H9 (cell line): ENCODE results near the gene ELFN1. TPM values are rescaled to one million over a fixed set of nuclear protein-coding genes. Genes with fewer than 3 reads are reported as not detected.

Experiments used
- DNase-seq: peaks from one replicate; pipeline ENCODE4 v3.0.0-alpha.2; 2017
- H2AFZ ChIP-seq: one replicate; pipeline ENCODE4 v1.6.1; 2013; ENCODE audit warnings: mild to moderate bottlenecking, low read length, control low read depth, moderate library complexity
- H2AK5ac ChIP-seq: 2 replicates; pipeline ENCODE4 v1.6.1; 2013; ENCODE audit warnings: low read length, control low read depth, mixed read lengths; ENCODE audit not compliant: insufficient read length
- H2BK120ac ChIP-seq: one replicate; pipeline ENCODE4 v1.6.1; 2013; ENCODE audit warnings: low read depth, mild to moderate bottlenecking, low read length, control low read depth, inconsistent platforms; ENCODE audit not compliant: poor library complexity, severe bottlenecking
- H2BK12ac ChIP-seq: 2 replicates; pipeline ENCODE4 v1.6.1; 2013; ENCODE audit warnings: low read length, control low read depth, mixed read lengths, low read depth; ENCODE audit not compliant: insufficient read length
- H2BK15ac ChIP-seq: 2 replicates; pipeline ENCODE4 v1.6.1; 2013; ENCODE audit warnings: low read depth, low read length, control low read depth
- H2BK20ac ChIP-seq: one replicate; pipeline ENCODE4 v1.6.1; 2013; ENCODE audit warnings: low read depth, mild to moderate bottlenecking, low read length, control low read depth, inconsistent platforms; ENCODE audit not compliant: poor library complexity, severe bottlenecking
- H2BK5ac ChIP-seq: 2 replicates; pipeline ENCODE4 v1.6.1; 2013; ENCODE audit warnings: low read length, control low read depth, mixed read lengths; ENCODE audit not compliant: insufficient read length
- H3K14ac ChIP-seq: 2 replicates; pipeline ENCODE4 v1.6.1; 2013; ENCODE audit warnings: low read length, control low read depth; ENCODE audit not compliant: insufficient read depth
- H3K18ac ChIP-seq: 2 replicates; pipeline ENCODE4 v1.6.1; 2013; ENCODE audit warnings: low read depth, mild to moderate bottlenecking, mixed read lengths, low read length, control low read depth; ENCODE audit not compliant: insufficient read length
- H3K23ac ChIP-seq: 2 replicates; pipeline ENCODE4 v1.6.1; 2013; ENCODE audit warnings: low read length, control low read depth, mixed read lengths, low read depth; ENCODE audit not compliant: insufficient read length
- H3K23me2 ChIP-seq: 2 replicates; pipeline ENCODE4 v1.6.1; 2013; ENCODE audit warnings: low read depth, mild to moderate bottlenecking, mixed read lengths, low read length, control low read depth; ENCODE audit not compliant: insufficient read length, poor library complexity, severe bottlenecking
- H3K27ac ChIP-seq: 2 replicates; pipeline ENCODE4 v1.5.1; 2013; ENCODE audit warnings: low read length, control low read depth, mixed read lengths, low read depth; ENCODE audit not compliant: insufficient read length
- H3K27me3 ChIP-seq: 2 replicates; pipeline ENCODE4 v1.6.1; 2013; ENCODE audit warnings: low read length, control low read depth, inconsistent platforms; ENCODE audit not compliant: insufficient read depth
- H3K4ac ChIP-seq: 2 replicates; pipeline ENCODE4 v1.6.1; 2013; ENCODE audit warnings: low read depth, mild to moderate bottlenecking, control low read depth, inconsistent platforms, low read length, moderate library complexity
- H3K4me1 ChIP-seq: 2 replicates; pipeline ENCODE4 v1.6.1; 2013; ENCODE audit warnings: low read length, control low read depth, inconsistent platforms; ENCODE audit not compliant: insufficient read depth
- H3K4me2 ChIP-seq: 2 replicates; pipeline ENCODE4 v1.6.1; 2013; ENCODE audit warnings: low read length, control low read depth, mixed read lengths; ENCODE audit not compliant: insufficient read length, insufficient read depth
- H3K56ac ChIP-seq: 2 replicates; pipeline ENCODE4 v1.6.1; 2013; ENCODE audit warnings: low read depth, mild to moderate bottlenecking, mixed read lengths, low read length, control low read depth; ENCODE audit not compliant: insufficient read length
- H3K79me1 ChIP-seq: 2 replicates; pipeline ENCODE4 v1.6.1; 2013; ENCODE audit warnings: low read depth, mild to moderate bottlenecking, moderate library complexity, low read length, control low read depth, inconsistent platforms; ENCODE audit not compliant: insufficient read depth, poor library complexity, severe bottlenecking
- H3K79me2 ChIP-seq: 2 replicates; pipeline ENCODE4 v1.6.1; 2013; ENCODE audit warnings: low read length, control low read depth, inconsistent platforms; ENCODE audit not compliant: insufficient read depth
- H3K9ac ChIP-seq: 2 replicates; pipeline ENCODE4 v1.6.1; 2013; ENCODE audit warnings: low read length, control low read depth, mixed read lengths; ENCODE audit not compliant: insufficient read length; ENCODE audit errors: extremely low read depth
- H3K9me3 ChIP-seq: one replicate; pipeline ENCODE4 v1.6.1; 2013; ENCODE audit warnings: low read depth, low read length, inconsistent platforms; ENCODE audit not compliant: control insufficient read depth
- H3T11ph ChIP-seq: one replicate; pipeline ENCODE4 v1.6.1; 2013; ENCODE audit warnings: mild to moderate bottlenecking, low read length, control low read depth, inconsistent platforms
- H4K20me1 ChIP-seq: one replicate; pipeline ENCODE4 v1.6.1; 2013; ENCODE audit not compliant: control insufficient read depth, insufficient read length, insufficient read depth
- H4K5ac ChIP-seq: 2 replicates; pipeline ENCODE4 v1.6.1; 2013; ENCODE audit warnings: low read depth, mild to moderate bottlenecking, mixed read lengths, low read length, control low read depth; ENCODE audit not compliant: insufficient read length
- H4K8ac ChIP-seq: replicated peaks from 2 replicates; pipeline ENCODE4 v1.6.1; 2013; ENCODE audit warnings: low read length, control low read depth, mixed read lengths, low read depth; ENCODE audit not compliant: insufficient read length
- H4K91ac ChIP-seq: 2 replicates; pipeline ENCODE4 v1.6.1; 2013; ENCODE audit warnings: low read depth, mild to moderate bottlenecking, moderate library complexity, mixed read lengths, low read length, control low read depth; ENCODE audit not compliant: insufficient read length
- H3K27ac Mint-ChIP-seq, 3 experiments: 2 replicates in 2 of 3; 3 replicates in 1 of 3; pipeline ENCODE4 v1.8.0; 2020 to 2021; ENCODE audit warnings: mixed read lengths in 3 of 3, mild to moderate bottlenecking in 1 of 3, moderate library complexity in 1 of 3
- H3K27me3 Mint-ChIP-seq: 2 replicates; pipeline ENCODE4 v1.8.0; 2021; ENCODE audit warnings: low read depth, mild to moderate bottlenecking, moderate library complexity, mixed read lengths
- H3K36me3 Mint-ChIP-seq, 3 experiments: 2 replicates in 2 of 3; 3 replicates in 1 of 3; pipeline ENCODE4 v1.8.0; 2020 to 2021; ENCODE audit warnings: low read depth in 3 of 3, mixed read lengths in 3 of 3; ENCODE audit not compliant: insufficient read depth in 1 of 3
- H3K4me1 Mint-ChIP-seq, 2 experiments: 2 replicates each; pipeline ENCODE4 v1.8.0; 2020; ENCODE audit warnings: mixed read lengths in 2 of 2
- H3K4me3 Mint-ChIP-seq, 2 experiments: 2 replicates in 1 of 2; 3 replicates in 1 of 2; pipeline ENCODE4 v1.8.0; 2020 to 2021; ENCODE audit warnings: mild to moderate bottlenecking in 2 of 2, mixed read lengths in 2 of 2, moderate library complexity in 1 of 2
- H3K9me3 Mint-ChIP-seq, 2 experiments: 2 replicates in 1 of 2; 3 replicates in 1 of 2; pipeline ENCODE4 v1.8.0; 2020; ENCODE audit warnings: mild to moderate bottlenecking in 2 of 2, mixed read lengths in 2 of 2, moderate library complexity in 1 of 2
- WGBS: extraction: QIAGEN DNeasy Blood & Tissue Kit; methylation state at CpG from one replicate; pipeline ENCODE4 v1.1.7; 2013; ENCODE audit warnings: missing lambda C conversion rate, low lambda C conversion rate, mixed read lengths; ENCODE audit not compliant: insufficient read length; ENCODE audit errors: extremely low coverage; 5-methylcytosine and 5-hydroxymethylcytosine counted together
- total RNA-seq: library from RNA; stranded (reverse); gene quantifications from 2 replicates; pipeline ENCODE4 v1.2.1, GENCODE V29; 2021
- TF ChIP-seq, protein P1 (sequence below): fragments of 200-600 bp; sonication (generic); conservative IDR thresholded peaks from 3 replicates; pipeline ENCODE4 v1.8.0; 2021; ENCODE audit warnings: antibody characterized with exemption, mild to moderate bottlenecking

ELFN1 gene
- total RNA-seq, 1 experiment from 2014 or later = 3.7 TPM

DNA sequence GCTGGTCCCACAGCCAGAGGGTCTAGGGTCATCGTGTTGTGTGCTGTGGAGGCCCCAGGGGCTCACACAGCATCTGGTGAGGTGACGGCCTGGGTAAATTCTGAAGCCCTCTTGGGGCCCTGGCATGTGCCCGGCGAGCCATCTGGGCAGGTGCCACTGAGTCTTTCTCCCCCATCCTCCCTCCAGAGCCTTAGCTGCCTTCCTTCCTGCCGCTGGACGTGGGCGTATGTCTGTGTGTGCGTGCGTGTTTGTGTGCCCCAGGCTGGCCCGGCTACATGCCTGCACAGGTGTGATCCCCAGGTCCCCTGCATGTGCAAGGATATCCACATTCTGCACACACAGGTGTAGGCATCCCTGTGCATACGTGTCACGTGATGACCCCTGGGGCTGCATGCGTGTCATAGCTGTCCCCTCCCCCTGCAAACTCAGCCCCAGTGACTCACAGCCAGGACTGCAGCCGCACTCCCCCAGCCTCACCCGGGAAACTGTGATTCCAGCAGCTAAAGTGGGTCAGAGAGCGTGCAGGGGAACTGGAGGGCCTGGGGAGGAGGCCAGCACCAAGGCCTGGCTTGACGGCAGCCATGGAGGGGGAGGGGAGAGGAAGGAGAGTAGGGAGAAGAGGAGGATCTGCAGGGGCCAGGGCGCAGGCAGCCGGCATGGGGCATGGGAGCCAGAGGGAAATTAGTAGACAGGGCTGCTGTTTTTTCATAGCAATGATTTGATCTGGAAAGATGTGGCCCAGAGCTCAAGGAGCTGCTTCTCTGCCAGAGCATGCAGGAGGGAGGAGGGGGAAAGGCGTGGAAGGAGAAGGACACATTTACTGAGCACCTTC, 46.4 kb downstream of the ELFN1 start:
- Histone ChIP-seq H3K79me1 (no peaks in the 10 kb centered on the region), H2BK5ac (no peak overlapping the region), H2AK5ac (no peak overlapping the region), H2BK20ac (no peak overlapping the region), H2BK120ac (no peak overlapping the region), H4K20me1 (peaks cover 3% of the 10 kb centered on the region), H4K5ac (no peak overlapping the region), H3K9ac (no peak overlapping the region), H3T11ph (no peak overlapping the region), H3K14ac (no peak overlapping the region; the same call in 1 of the 2 replicates), H3K23ac (no peak overlapping the region), H3K27me3 (no peaks in the 10 kb centered on the region), H2BK15ac (no peak overlapping the region), H4K8ac (no peak overlapping the region), H3K9me3 (no peaks in the 10 kb centered on the region), H3K4ac (no peak overlapping the region), H3K79me2 (no peaks in the 10 kb centered on the region), H4K91ac (no peak overlapping the region), H3K23me2 (no peaks in the 10 kb centered on the region), H2AFZ (no peak overlapping the region), H3K18ac (no peak overlapping the region), H3K4me2 (no peak overlapping the region), H3K56ac (no peak overlapping the region), H2BK12ac (no peak overlapping the region), H3K4me1 (peaks cover 8% of the 10 kb centered on the region; the same call in 1 of the 2 replicates), H3K27ac (no peak overlapping the region)
- Mint-ChIP-seq H3K36me3 (no peaks in the 10 kb centered on the region), H3K4me1 (peaks cover 30 to 64% of the 10 kb centered on the region in 2 experiments), H3K9me3 (no peaks in the 10 kb centered on the region), H3K27ac (peak overlapping the region in 2 of 3 experiments; percentile 44 to 72; a peak in 2 of 7 replicates), H3K4me3 (no peak overlapping the region; a peak in 1 of 5 replicates), H3K27me3 (peaks cover 4% of the 10 kb centered on the region)
- TF ChIP-seq, protein P1, sequence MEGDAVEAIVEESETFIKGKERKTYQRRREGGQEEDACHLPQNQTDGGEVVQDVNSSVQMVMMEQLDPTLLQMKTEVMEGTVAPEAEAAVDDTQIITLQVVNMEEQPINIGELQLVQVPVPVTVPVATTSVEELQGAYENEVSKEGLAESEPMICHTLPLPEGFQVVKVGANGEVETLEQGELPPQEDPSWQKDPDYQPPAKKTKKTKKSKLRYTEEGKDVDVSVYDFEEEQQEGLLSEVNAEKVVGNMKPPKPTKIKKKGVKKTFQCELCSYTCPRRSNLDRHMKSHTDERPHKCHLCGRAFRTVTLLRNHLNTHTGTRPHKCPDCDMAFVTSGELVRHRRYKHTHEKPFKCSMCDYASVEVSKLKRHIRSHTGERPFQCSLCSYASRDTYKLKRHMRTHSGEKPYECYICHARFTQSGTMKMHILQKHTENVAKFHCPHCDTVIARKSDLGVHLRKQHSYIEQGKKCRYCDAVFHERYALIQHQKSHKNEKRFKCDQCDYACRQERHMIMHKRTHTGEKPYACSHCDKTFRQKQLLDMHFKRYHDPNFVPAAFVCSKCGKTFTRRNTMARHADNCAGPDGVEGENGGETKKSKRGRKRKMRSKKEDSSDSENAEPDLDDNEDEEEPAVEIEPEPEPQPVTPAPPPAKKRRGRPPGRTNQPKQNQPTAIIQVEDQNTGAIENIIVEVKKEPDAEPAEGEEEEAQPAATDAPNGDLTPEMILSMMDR = no peak
- no CpG with 5 or more reads among the region's 20 CpGs for WGBS
- DNase-seq = no peak
